Lower lobe of right lung (tissue), 2 donors: ENCODE measurements around the gene KIF5A. TPM values are rescaled to one million over a fixed set of nuclear protein-coding genes. Genes with fewer than 3 reads are reported as not detected.

Source experiments
- ATAC-seq, 2 donors: fragments of 200-7000 bp; cut with Tn5 transposase; one replicate each; pipeline ENCODE4 v1.9.1; 2020 to 2022; ENCODE audit warnings: mild to moderate bottlenecking in 2 of 2, moderate library complexity in 2 of 2
- DNase-seq: peaks from one replicate; pipeline ENCODE4 v3.0.0-alpha.2; 2020
- H3K27ac ChIP-seq: fragments of 200-600 bp; one replicate; pipeline ENCODE4 v1.8.0; 2022
- H3K27me3 ChIP-seq: fragments of 200-600 bp; one replicate; pipeline ENCODE4 v1.8.0; 2022; ENCODE audit warnings: low read depth
- H3K36me3 ChIP-seq: fragments of 200-600 bp; one replicate; pipeline ENCODE4 v1.8.0; 2022; ENCODE audit warnings: mild to moderate bottlenecking
- H3K4me1 ChIP-seq: fragments of 200-600 bp; one replicate; pipeline ENCODE4 v1.8.0; 2022
- H3K4me3 ChIP-seq: fragments of 200-600 bp; one replicate; pipeline ENCODE4 v1.8.0; 2022; ENCODE audit warnings: mild to moderate bottlenecking
- H3K9me3 ChIP-seq: fragments of 200-600 bp; one replicate; pipeline ENCODE4 v1.8.0; 2022
- intact Hi-C: fragments of 100-400 bp; cut with DNase I; formaldehyde crosslinking; loops from one replicate; pipeline ENCODE4 v1.11.0; 2022
- total RNA-seq: library from RNA; stranded (reverse); fragmentation: NEBNext Ultra II Directional; extraction: Animal tissue kit (Norgen Biotek cat#: 25700); gene quantifications from one replicate; pipeline ENCODE4 v1.2.1, GENCODE V29; 2021
- TF ChIP-seq, protein P1 (sequence below): fragments of 200-600 bp; IDR thresholded peaks from one replicate; pipeline ENCODE4 v1.8.0; 2022; ENCODE audit warnings: antibody characterized with exemption, mild to moderate bottlenecking
- donor health status: DM: no; HTN: yes; CAD: no; lungs with severe emphysema.

Gene KIF5A
- total RNA-seq, 1 donor from 2014 or later: 0.09 TPM

DNA sequence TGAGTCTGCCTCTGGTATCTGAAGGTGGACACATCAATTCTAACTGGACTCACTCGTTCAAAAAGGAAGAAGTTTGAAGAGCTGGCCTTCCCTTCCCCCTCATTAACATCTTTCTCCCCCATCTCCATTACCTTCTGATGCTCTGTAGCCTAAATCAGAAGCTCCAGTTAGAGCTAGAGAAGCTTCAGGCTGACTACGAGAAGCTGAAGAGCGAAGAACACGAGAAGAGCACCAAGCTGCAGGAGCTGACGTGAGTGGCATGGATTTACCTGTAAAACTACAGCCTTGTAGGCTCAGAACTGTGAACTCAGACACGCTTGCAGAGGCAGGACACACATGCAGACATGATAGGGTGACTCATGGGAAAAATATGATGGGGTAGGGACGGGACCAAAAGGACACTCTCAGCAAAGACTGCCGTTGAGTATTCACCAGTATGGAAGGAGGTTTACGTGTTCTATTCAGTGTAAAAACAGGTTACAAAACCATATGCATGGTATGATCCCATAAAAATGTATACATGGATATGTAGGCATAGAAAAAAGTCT lies 26.8 kb downstream of the KIF5A start:
- no peaks in the 10 kb centered on the region for H3K27me3 ChIP-seq
- no peaks in the 10 kb centered on the region for H3K4me1 ChIP-seq
- ATAC-seq (no peak), DNase-seq (no peak)
- intact Hi-C loops: no loop called here
- H3K36me3 ChIP-seq: no peaks in the 10 kb centered on the region
- TF ChIP-seq, protein P1, sequence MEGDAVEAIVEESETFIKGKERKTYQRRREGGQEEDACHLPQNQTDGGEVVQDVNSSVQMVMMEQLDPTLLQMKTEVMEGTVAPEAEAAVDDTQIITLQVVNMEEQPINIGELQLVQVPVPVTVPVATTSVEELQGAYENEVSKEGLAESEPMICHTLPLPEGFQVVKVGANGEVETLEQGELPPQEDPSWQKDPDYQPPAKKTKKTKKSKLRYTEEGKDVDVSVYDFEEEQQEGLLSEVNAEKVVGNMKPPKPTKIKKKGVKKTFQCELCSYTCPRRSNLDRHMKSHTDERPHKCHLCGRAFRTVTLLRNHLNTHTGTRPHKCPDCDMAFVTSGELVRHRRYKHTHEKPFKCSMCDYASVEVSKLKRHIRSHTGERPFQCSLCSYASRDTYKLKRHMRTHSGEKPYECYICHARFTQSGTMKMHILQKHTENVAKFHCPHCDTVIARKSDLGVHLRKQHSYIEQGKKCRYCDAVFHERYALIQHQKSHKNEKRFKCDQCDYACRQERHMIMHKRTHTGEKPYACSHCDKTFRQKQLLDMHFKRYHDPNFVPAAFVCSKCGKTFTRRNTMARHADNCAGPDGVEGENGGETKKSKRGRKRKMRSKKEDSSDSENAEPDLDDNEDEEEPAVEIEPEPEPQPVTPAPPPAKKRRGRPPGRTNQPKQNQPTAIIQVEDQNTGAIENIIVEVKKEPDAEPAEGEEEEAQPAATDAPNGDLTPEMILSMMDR: no peak
- no peaks in the 10 kb centered on the region for H3K9me3 ChIP-seq
- H3K4me3 ChIP-seq: no peak overlapping the region
- H3K27ac ChIP-seq: no peak overlapping the region

DNA sequence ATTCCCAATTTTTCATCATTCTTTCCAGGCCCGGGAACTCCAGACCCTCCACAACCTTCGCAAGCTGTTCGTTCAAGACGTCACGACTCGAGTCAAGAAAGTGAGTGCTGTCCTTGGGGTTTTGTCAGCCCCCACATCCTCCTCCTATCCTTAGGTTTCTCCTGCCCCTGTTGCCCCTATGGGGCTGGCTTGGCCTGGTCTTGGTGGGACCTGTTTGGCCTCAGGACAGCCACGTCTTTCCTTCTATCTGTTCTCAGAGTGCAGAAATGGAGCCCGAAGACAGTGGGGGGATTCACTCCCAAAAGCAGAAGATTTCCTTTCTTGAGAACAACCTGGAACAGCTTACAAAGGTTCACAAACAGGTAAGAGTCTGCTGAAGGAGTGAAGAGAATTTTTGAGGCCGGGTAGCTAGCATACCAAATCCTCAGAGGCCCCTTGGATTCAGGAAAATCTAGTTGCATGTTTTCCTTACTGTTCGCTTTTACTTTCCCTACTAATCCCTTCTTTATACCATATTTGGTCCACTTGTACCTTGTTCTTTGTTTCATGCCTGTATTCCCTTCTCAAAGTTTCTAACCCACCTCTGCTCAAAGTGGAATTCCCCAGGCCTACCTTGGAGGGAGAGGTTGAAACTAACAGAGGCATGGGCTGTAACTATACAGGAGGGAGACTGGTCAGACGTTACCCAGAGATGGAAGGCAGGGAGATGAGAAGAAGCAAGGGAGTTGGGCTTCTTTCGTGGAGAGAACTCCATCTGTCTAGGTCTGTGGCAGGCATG lies 28.3 kb downstream of the KIF5A start:
- Histone ChIP-seq H3K4me3 (no peak overlapping the region), H3K27ac (no peak overlapping the region), H3K9me3 (no peaks in the 10 kb centered on the region), H3K36me3 (no peaks in the 10 kb centered on the region), H3K4me1 (no peaks in the 10 kb centered on the region), H3K27me3 (no peaks in the 10 kb centered on the region)
- TF ChIP-seq, protein P1: no peak
- intact Hi-C loops: no loop called here
- DNase-seq (no peak), ATAC-seq (no peak)

DNA sequence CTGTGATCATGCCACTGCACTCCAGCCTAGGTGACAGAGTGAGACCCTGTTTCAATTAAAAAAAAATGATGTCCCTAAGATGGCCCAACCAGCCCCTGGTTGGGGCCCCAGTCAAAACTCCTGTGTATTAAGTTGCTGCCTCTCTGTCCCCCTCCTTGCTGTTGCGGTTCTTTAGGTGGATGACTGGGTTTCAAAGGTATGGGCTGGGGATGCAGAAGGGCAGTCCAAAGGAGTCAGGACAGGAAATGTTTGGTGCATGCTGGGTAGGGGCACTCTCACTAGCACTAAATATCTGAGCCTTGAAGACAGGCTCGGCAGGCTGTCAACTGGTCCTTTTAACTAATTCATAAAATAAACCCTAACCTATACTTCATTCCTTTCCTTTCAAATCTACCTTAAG lies 29.2 kb downstream of the KIF5A start:
- H3K4me1 ChIP-seq: no peaks in the 10 kb centered on the region
- H3K4me3 ChIP-seq: no peak overlapping the region
- no peaks in the 10 kb centered on the region for H3K27me3 ChIP-seq
- ATAC-seq (no peak), DNase-seq (no peak)
- H3K9me3 ChIP-seq: no peaks in the 10 kb centered on the region
- TF ChIP-seq, protein P1: no peak
- intact Hi-C loops: no loop called here
- no peaks in the 10 kb centered on the region for H3K36me3 ChIP-seq
- no peak overlapping the region for H3K27ac ChIP-seq

DNA sequence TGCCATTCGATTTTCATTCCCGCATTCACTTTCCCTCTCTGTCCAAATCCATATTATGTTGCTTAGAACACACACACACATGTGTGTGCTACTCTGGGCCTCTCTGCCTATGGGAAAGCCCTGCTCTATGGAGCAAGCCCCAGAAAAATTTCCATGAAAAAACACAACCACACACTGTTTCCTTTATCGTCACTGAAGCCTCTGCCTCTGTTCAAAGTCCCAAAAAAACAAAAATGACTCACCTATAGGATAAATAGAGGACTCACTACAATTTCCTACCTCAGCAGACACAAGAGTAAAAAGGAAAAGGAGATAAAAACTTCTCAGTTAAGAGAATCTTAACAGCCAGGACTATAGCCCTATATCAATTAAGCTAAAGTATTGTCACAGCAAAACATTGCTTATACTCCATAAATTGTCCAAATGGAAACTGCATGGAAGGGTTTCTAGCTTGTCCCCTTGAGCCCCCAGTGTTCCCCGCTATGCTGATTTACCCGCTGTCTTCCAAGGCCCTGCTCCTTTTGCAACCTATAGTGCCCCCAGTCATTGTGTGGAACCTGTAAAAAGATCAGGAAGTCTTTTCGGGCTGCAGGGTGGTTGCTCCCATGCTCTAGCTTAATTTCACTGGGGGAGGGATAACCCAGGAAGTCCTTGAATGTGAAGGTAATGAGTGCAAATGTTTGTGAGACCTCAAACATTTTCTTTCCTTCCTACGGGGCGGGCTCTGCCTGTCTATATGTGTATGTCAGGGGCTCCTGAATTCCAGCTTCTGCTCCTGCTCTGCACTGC lies 30.0 kb downstream of the KIF5A start:
- no peak overlapping the region for H3K4me3 ChIP-seq
- TF ChIP-seq, protein P1: no peak
- H3K27ac ChIP-seq: no peak overlapping the region
- no peaks in the 10 kb centered on the region for H3K9me3 ChIP-seq
- intact Hi-C loops: loop anchor here (10.0 kb wide), 1 partner anchor 55 kb away; the partner anchor contains the start of gene B4GALNT1
- H3K4me1 ChIP-seq: no peaks in the 10 kb centered on the region
- ATAC-seq (no peak), DNase-seq (no peak)
- H3K36me3 ChIP-seq: no peaks in the 10 kb centered on the region
- H3K27me3 ChIP-seq: no peaks in the 10 kb centered on the region

DNA sequence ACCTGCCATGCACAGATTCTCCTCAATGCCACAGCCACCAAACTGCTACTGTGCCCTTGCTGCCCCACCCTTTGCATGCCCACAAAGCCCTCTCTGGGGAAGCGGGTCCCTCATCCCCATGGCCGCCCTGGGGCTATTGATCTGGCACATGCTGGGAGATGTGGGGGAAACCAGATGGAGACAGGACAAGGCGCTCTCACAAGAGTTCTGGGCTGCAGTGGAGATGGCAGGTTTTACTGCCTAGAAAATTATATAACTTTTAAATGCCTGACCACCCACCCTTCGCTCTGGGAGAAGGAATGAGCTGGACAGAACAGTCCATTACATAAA lies 30.6 kb downstream of the KIF5A start:
- H3K4me1 ChIP-seq: no peaks in the 10 kb centered on the region
- H3K27ac ChIP-seq: no peak overlapping the region
- H3K27me3 ChIP-seq: no peaks in the 10 kb centered on the region
- no peaks in the 10 kb centered on the region for H3K36me3 ChIP-seq
- TF ChIP-seq, protein P1: no peak
- DNase-seq (no peak), ATAC-seq (no peak)
- H3K9me3 ChIP-seq: no peaks in the 10 kb centered on the region
- H3K4me3 ChIP-seq: no peak overlapping the region
- intact Hi-C loops: loop anchor here (10.0 kb wide), 1 partner anchor 54 kb away; the partner anchor contains the start of gene B4GALNT1
